CD4-positive, alpha-beta T cell treated with Interleukin-15 for 1 hour (primary cell): ENCODE results near the gene DRD5.

ENCODE experiments used
- DNase-seq: peaks from one replicate; pipeline ENCODE4 v3.0.0-alpha.2; 2020

Gene DRD5

DNA sequence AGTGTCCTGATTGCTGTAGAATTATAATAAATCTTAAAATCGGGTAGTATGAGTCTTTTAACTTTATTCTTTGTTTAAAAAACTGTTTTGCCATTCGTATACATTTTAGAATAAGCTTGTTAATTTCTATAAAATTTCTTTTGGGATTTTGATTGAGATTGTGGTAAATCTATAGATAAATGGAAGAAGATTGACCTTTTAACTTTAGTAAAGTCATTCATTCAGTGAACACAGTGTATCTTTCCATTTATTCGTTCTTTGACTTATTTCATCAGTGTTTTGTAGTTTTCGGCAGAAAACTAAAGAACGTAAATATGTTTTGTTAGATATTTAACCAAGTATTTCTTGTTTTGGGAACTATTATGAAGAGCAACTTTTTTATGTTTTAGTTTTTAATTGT, 38.9 kb downstream of the DRD5 start:
- no peak for DNase-seq

- DNase-seq: no peak
These were observed 43.6 kb downstream of the DRD5 start for GRCh38 chr4:9825049-9825448.

GRCh38 chr4:9826551-9826950, 45.1 kb downstream of the DRD5 start:
- no peak for DNase-seq

DNA sequence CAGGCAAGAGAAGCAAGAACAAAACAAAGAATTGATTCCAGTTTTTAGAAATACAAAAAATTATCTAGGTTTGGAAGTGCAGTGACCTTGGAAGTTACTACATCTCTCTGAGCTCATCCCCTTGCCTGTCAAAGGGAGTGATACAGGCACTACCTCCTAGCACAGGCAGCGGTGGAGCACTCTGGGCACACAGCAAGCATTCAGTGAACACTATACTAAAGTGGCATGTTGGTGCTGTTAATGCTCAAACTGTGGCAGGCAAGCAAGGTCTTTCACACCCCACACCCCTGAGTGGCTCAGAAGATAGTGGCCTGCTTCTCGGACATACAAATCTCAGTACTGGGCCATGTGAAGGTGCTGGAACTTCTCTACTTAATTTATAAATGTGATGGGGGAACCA, 51.2 kb downstream of the DRD5 start:
- no peak for DNase-seq

DNA sequence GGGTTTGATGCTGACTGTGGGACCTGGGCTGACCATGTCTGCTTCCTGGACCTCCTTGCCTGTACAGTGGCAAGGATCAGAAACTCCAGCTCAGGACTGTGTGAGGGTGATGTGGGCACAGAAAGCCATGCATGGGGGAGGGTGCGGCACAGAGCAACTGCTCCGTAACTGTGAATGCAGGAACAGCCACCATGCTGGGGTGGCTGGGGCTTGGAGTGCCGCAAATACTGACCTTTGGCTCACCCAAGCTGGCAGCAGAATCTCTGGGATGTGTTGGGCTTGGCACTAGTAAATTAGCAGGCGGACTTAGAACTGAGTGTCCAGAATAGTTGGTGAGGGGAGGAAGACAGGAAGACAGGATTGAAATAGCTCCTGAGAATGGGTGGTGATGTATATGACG, 52.0 kb downstream of the DRD5 start:
- DNase-seq: no peak
